Measurements from ENCODE around the gene ARHGAP9.

DNA sequence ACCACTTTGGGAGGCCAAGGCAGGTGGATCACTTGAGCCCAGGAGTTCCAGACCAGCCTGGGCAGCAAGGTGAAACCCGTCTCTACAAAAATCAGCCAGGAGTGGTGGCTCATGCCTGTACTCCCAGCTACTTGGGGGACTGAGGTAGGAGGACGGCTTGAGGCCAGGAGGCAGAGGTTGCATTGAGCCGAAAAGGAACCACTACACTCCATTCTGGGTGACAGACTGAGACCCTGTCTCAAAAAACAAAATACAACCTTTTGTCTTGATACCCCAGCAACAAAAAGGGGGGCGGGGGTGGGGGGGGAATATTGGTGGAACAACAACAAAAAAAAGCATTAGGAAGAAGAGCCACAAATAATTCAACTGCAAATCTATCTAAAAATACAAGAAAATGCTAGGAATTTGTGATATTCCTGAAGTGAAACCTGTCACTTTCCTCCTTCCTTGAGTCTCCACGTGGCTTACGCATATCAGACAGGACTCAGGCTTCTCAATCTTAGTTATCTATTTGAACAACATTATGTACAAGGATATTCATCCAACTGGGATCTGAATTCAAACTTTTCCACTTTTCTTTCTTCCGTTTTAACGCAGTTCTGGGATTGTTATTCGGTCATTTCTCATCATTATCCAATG is 50.1 kb downstream of the ARHGAP9 start:
- TF ChIP-seq, protein P1, sequence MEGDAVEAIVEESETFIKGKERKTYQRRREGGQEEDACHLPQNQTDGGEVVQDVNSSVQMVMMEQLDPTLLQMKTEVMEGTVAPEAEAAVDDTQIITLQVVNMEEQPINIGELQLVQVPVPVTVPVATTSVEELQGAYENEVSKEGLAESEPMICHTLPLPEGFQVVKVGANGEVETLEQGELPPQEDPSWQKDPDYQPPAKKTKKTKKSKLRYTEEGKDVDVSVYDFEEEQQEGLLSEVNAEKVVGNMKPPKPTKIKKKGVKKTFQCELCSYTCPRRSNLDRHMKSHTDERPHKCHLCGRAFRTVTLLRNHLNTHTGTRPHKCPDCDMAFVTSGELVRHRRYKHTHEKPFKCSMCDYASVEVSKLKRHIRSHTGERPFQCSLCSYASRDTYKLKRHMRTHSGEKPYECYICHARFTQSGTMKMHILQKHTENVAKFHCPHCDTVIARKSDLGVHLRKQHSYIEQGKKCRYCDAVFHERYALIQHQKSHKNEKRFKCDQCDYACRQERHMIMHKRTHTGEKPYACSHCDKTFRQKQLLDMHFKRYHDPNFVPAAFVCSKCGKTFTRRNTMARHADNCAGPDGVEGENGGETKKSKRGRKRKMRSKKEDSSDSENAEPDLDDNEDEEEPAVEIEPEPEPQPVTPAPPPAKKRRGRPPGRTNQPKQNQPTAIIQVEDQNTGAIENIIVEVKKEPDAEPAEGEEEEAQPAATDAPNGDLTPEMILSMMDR (conservative IDR thresholded peaks at IDR 0.05 in 1 of 2, IDR thresholded peaks at IDR 0.05 in 1 of 2; ENCODE audit: low read depth in 1 of 2, low read length in 2 of 2), result no peak
- TF ChIP-seq EZH2 (IDR thresholded peaks at IDR 0.05; ENCODE audit: low read length, missing control alignments), result no peak
